Liver (tissue), 3 donors: ENCODE measurements around the gene ANXA6.

Source experiments
- FOXA1 ChIP-seq: IDR thresholded peaks from 2 replicates; pipeline ENCODE4 v1.6.1; 2016; ENCODE audit warnings: antibody characterized with exemption
- GABPA ChIP-seq, 2 donors: IDR thresholded peaks in 1 of 2; conservative IDR thresholded peaks in 1 of 2; 2 replicates each; pipeline ENCODE4 v1.6.1; 2016; ENCODE audit warnings: antibody characterized with exemption in 2 of 2, mild to moderate bottlenecking in 1 of 2, moderate library complexity in 1 of 2
- REST ChIP-seq: IDR thresholded peaks from 2 replicates; pipeline ENCODE4 v1.6.1; 2016; ENCODE audit warnings: antibody characterized with exemption, mild to moderate bottlenecking
- SP1 ChIP-seq: IDR thresholded peaks from 2 replicates; pipeline ENCODE4 v1.6.1; 2018; ENCODE audit warnings: antibody characterized with exemption, mild to moderate bottlenecking
- YY1 ChIP-seq: IDR thresholded peaks from 2 replicates; pipeline ENCODE4 v1.6.1; 2016; ENCODE audit warnings: antibody characterized with exemption, mild to moderate bottlenecking
- TF ChIP-seq, protein P1 (sequence below): fragments of 150-350 bp; IDR thresholded peaks from 2 replicates; pipeline ENCODE4 v1.5.1; 2017; ENCODE audit warnings: improper control_type of control experiment, low read depth, low read length; ENCODE audit not compliant: missing input control
- TF ChIP-seq, protein P2 (sequence below): IDR thresholded peaks from 2 replicates; pipeline ENCODE4 v1.6.1; 2016; ENCODE audit warnings: antibody characterized with exemption
- TF ChIP-seq, protein P3 (sequence below): IDR thresholded peaks from 2 replicates; pipeline ENCODE4 v1.6.1; 2016; ENCODE audit warnings: antibody characterized with exemption
- TF ChIP-seq, protein P4 (sequence below): IDR thresholded peaks from 2 replicates; pipeline ENCODE4 v1.6.1; 2016; ENCODE audit warnings: antibody characterized with exemption
- donor health status: healthy.
- donor health status: healthy.

DNA sequence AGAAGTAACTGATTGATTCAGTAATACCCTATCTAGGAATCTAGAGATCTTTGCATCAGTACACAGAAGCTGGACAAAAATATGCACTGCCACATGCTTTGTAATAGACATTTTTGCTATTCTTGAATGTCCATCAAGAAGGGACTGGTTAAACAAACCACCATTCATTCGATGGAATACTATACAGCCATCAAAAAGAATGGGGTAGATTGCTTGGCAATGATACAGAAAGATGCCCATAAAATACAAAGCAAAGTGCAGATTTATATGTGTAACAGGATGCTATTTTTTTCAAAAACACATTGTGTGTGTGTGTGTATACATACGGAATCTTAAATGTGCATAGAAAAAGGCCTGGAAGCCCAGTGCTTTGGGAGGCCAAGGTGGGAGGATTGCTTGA lies 84.3 kb downstream of the ANXA6 start:
- TF ChIP-seq, protein P1, sequence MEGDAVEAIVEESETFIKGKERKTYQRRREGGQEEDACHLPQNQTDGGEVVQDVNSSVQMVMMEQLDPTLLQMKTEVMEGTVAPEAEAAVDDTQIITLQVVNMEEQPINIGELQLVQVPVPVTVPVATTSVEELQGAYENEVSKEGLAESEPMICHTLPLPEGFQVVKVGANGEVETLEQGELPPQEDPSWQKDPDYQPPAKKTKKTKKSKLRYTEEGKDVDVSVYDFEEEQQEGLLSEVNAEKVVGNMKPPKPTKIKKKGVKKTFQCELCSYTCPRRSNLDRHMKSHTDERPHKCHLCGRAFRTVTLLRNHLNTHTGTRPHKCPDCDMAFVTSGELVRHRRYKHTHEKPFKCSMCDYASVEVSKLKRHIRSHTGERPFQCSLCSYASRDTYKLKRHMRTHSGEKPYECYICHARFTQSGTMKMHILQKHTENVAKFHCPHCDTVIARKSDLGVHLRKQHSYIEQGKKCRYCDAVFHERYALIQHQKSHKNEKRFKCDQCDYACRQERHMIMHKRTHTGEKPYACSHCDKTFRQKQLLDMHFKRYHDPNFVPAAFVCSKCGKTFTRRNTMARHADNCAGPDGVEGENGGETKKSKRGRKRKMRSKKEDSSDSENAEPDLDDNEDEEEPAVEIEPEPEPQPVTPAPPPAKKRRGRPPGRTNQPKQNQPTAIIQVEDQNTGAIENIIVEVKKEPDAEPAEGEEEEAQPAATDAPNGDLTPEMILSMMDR, result no peak
- TF ChIP-seq, protein P2, sequence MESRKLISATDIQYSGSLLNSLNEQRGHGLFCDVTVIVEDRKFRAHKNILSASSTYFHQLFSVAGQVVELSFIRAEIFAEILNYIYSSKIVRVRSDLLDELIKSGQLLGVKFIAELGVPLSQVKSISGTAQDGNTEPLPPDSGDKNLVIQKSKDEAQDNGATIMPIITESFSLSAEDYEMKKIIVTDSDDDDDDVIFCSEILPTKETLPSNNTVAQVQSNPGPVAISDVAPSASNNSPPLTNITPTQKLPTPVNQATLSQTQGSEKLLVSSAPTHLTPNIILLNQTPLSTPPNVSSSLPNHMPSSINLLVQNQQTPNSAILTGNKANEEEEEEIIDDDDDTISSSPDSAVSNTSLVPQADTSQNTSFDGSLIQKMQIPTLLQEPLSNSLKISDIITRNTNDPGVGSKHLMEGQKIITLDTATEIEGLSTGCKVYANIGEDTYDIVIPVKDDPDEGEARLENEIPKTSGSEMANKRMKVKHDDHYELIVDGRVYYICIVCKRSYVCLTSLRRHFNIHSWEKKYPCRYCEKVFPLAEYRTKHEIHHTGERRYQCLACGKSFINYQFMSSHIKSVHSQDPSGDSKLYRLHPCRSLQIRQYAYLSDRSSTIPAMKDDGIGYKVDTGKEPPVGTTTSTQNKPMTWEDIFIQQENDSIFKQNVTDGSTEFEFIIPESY, result no peak
- TF ChIP-seq REST (no peak), FOXA1 (no peak), YY1 (no peak), GABPA (IDR thresholded peaks at IDR 0.05 in 1 of 2, conservative IDR thresholded peaks at IDR 0.05 in 1 of 2) (no peak), SP1 (no peak)
- TF ChIP-seq, protein P3, sequence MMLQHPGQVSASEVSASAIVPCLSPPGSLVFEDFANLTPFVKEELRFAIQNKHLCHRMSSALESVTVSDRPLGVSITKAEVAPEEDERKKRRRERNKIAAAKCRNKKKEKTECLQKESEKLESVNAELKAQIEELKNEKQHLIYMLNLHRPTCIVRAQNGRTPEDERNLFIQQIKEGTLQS, result no peak
- TF ChIP-seq, protein P4, sequence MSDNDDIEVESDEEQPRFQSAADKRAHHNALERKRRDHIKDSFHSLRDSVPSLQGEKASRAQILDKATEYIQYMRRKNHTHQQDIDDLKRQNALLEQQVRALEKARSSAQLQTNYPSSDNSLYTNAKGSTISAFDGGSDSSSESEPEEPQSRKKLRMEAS, result no peak
